ENCODE measurements around the gene ALKBH3.
A peak's percentile ranks its signal among the peaks of the same experiment; 100 is the strongest.

ALKBH3 gene

GRCh38 chr11:43880640-43881159, at the start of gene ALKBH3:
Gene ALKBH3 (plus strand): TSS chr11:43880831. CDS start chr11:43882653, 1,822 bp downstream.
- peak; percentile 95 for DNase-seq

GRCh38 chr11:43830928-43831440, 49.6 kb upstream of the ALKBH3 start:
- DNase-seq = no peak

GRCh38 chr11:43832536-43832935, 48.1 kb upstream of the ALKBH3 start:
- no peak for DNase-seq

GRCh38 chr11:43833657-43834073, 47.0 kb upstream of the ALKBH3 start:
- DNase-seq = peak; percentile 32

GRCh38 chr11:43834286-43834685, 46.3 kb upstream of the ALKBH3 start:
- DNase-seq = no peak

GRCh38 chr11:43835104-43835503, 45.5 kb upstream of the ALKBH3 start:
- DNase-seq = peak; percentile 71

- no peak for DNase-seq
Observed at GRCh38 chr11:43837879-43838278, 42.8 kb upstream of the ALKBH3 start.

- DNase-seq = no peak
Observed at GRCh38 chr11:43842021-43842420, 38.6 kb upstream of the ALKBH3 start.

GRCh38 chr11:43845816-43846215, 34.8 kb upstream of the ALKBH3 start:
- DNase-seq = no peak

GRCh38 chr11:43852057-43852636, 28.5 kb upstream of the ALKBH3 start:
- DNase-seq = peak; percentile 57

- no peak for DNase-seq
Observed at GRCh38 chr11:43853781-43854180, 26.9 kb upstream of the ALKBH3 start.

GRCh38 chr11:43856993-43857392, 23.6 kb upstream of the ALKBH3 start:
- no peak for DNase-seq

GRCh38 chr11:43861141-43861540, 19.5 kb upstream of the ALKBH3 start:
- no peak for DNase-seq

- no peak for DNase-seq
Observed at GRCh38 chr11:43866520-43866919, 14.1 kb upstream of the ALKBH3 start.

- DNase-seq = no peak
Observed at GRCh38 chr11:43866969-43867368, 13.7 kb upstream of the ALKBH3 start.

- no peak for DNase-seq
Observed at GRCh38 chr11:43868852-43869567, 11.6 kb upstream of the ALKBH3 start.

- no peak for DNase-seq
Observed at GRCh38 chr11:43871051-43871450, 9.6 kb upstream of the ALKBH3 start.

- no peak for DNase-seq
Observed at GRCh38 chr11:43872995-43873394, 7.6 kb upstream of the ALKBH3 start.

GRCh38 chr11:43874078-43874477, 6.6 kb upstream of the ALKBH3 start:
- no peak for DNase-seq

- no peak for DNase-seq
Observed at GRCh38 chr11:43874738-43875137, 5.9 kb upstream of the ALKBH3 start.

- peak; percentile 2 for DNase-seq
Observed at GRCh38 chr11:43879789-43880639, 617 bp upstream of the ALKBH3 start.

- DNase-seq = no peak
Observed at GRCh38 chr11:43892851-43893250, 12.2 kb downstream of the ALKBH3 start.

GRCh38 chr11:43894546-43894945, 13.9 kb downstream of the ALKBH3 start:
- no peak for DNase-seq

All from retina (tissue), 1 donor.